ENCODE results near the gene NOX5.

GRCh38 chr15:68990231-68990991 lies 24.1 kb upstream of the NOX5 start:
- TF ChIP-seq EZH2 (IDR thresholded peaks at IDR 0.05; ENCODE audit: insufficient read depth, poor library complexity, severe bottlenecking) (no peak), EZH2phosphoT487 (IDR thresholded peaks at IDR 0.05; ENCODE audit: insufficient read depth, low read depth) (no peak)

All from GM23248 (cell line).